Colon (tissue), 2 donors: ENCODE results near the gene SSNA1.
"Not testable (repeated sequence)": the region's sequence is repeated elsewhere in the genome, so short reads cannot be mapped to it uniquely, and the experiment has no call there.

Experiments used
- FAIRE-seq: peaks from 2 replicates; lab custom pipeline; 2012; peaks lifted over from hg19 to GRCh38; lab: Jason Lieb, UNC
- donor health status: control.
- donor health status: control.

The SSNA1 gene

DNA sequence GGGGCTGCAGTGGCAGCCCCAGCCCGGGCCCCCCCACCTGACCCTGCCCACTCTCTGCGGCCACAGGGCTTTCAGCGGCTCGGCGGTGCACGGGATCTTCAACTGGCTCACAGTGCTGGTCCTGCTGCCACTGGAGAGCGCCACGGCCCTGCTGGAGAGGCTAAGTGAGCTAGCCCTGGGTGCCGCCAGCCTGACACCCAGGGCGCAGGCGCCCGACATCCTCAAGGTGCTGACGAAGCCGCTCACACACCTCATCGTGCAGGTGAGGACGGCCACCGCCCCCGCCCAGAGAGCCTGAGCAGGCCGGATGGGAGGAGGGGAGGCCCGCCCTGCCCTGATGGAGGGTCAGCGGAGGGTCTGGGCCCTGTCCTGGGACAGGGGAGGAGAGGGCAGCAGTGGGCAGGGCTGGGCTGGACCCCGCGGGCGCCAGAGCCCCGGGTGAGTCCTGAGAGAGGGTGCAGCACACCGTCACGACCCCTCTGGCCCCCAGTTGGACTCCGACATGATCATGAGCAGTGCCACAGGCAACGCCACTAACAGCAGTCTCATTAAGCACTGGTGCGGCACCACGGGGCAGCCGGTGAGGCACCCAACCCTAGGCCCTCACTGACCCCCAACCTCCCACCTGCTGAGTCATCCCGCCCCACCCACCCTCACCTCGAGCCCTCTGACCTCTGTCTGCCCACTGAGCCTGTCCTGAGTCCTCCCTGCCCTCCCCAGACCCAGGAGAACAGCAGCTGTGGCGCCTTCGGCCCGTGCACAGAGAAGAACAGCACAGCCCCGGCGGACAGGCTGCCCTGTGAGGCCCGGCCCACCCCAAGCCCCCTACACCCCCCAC is 44.9 kb downstream of the SSNA1 start:
- FAIRE-seq = no peak

DNA sequence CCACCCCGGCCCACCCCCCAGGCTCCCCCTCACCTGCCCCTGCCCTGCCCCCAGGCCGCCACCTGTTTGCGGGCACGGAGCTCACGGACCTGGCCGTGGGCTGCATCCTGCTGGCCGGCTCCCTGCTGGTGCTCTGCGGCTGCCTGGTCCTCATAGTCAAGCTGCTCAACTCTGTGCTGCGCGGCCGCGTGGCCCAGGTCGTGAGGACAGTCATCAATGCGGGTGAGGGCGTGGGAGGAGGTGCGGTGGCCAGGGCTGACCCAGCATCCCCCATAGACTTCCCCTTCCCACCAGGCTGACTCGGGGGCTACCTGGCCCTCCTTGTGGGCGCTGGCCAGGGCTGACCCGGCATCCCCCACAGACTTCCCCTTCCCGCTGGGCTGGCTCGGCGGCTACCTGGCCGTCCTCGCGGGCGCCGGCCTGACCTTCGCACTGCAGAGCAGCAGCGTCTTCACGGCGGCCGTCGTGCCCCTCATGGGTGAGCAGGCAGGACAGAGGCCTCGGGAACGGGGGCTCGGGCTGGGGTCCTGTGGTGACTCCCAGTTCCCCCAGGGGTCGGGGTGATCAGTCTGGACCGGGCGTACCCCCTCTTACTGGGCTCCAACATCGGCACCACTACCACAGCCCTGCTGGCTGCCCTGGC is 45.7 kb downstream of the SSNA1 start:
- no peak for FAIRE-seq

DNA sequence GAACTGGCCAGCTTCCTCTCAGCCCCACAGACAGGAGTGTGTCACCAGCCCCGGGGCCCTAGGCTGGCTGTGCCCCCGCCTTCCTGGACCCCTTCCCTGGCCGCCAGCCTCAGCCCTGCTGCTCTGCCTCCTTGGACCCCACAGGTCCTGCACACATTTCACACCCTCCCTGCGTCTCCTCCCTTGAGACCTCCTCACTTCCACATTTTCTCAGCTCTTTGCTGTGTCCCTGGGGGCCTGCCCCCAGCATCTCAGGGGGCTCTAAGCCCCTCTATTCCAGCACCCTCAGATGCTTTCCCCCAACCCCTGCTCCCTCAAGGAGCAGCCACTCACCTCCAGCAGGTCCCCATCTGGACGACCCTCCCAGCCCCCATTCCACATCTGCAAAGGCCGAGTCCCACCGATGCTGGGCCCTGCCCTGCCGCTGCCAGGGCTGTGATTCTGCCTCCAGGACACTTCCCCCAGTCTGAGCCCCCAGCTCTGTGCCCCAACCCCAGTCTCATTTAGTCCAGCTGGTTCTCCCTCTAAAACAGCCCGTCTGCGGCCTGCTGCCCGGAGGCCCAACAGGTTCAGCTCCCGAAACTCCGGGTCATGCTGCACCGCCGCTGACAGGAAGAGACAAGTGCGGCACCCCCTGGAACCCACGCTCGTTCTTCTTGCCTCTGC is 46.4 kb downstream of the SSNA1 start:
- FAIRE-seq = no peak

DNA sequence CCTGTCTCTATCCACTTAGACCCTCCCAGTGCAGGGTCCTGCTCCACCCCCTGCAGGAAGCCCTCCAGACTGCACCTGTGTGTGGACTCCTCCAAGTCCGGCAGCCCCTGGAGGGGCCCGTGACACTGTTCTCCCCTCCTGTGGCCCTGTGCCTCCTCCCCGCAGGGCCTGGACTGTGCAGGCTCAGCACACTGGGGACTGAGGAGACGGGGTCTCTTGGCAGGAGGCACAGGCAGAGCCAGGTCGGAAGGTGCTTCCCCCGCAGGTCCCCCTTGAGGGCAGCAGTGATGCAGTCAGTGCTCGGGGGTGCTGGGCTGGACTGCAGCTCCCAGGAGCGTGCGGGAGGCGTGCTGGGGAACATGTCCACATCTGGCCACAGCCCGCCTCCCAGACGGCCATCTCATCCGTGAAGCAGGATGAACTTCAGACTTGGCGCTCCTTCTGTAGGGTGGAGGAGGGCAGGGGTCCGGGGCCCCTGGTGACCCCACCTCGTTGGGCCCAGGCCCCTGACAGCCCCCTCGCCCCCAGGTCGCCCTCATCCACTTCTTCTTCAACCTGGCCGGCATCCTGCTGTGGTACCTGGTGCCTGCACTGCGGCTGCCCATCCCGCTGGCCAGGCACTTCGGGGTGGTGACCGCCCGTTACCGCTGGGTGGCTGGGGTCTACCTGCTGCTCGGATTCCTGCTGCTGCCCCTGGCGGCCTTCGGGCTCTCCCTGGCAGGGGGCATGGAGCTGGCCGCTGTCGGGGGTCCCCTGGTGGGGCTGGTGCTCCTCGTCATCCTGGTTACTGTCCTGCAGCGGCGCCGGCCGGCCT is 47.2 kb downstream of the SSNA1 start:
- no peak for FAIRE-seq

DNA sequence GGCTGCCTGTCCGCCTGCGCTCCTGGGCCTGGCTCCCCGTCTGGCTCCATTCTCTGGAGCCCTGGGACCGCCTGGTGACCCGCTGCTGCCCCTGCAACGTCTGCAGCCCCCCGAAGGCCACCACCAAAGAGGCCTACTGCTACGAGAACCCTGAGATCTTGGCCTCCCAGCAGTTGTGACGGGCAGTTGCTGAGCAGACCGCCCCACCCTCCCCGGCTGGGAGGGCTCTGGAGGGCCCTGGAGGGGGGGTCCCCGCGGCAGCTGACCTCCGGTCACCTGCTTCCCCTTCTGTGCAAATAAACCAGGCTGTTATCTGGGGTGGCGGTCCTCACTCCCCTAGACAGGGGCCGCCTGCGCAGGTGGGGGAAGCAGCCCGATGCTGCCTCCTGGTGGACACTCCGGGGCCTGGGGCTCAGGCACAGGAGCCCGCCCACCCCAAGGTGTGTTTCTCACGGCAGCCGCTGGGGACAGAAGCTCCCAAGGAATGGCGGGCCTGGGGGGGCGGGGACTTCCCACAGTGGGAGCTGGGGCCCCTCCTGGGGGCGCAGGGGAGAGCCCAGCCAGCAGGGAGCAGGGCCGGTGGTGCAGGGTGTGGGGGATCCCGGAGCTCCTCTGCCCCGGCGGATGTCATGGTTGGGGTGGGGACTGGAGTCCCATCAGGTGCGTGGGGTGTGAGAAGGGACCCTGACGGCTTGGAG is 47.9 kb downstream of the SSNA1 start:
- no peak for FAIRE-seq

DNA sequence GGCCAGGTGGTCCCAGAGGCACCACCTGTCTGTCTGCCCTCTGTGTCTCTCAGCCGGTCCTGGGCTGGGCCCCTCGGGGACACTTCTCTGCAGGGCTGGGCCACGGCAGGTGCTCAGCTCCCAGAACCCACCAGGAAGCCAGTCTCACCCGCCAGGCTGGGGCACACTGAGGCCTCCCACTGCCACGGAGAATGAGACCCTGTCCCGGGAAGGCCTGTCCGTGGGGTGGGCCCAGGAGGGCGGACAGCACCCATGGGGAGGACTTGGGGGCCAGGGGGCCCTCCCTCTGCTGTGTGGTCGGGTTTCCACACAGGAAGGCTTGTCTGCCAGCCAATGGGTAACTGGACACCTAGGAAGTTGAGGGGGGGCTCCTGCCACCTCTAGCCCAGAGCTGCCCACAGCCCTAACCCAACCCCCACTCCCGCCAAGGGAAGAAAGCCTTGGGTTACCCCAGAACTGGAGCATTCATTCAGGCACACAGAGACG is 48.5 kb downstream of the SSNA1 start:
- no peak for FAIRE-seq

DNA sequence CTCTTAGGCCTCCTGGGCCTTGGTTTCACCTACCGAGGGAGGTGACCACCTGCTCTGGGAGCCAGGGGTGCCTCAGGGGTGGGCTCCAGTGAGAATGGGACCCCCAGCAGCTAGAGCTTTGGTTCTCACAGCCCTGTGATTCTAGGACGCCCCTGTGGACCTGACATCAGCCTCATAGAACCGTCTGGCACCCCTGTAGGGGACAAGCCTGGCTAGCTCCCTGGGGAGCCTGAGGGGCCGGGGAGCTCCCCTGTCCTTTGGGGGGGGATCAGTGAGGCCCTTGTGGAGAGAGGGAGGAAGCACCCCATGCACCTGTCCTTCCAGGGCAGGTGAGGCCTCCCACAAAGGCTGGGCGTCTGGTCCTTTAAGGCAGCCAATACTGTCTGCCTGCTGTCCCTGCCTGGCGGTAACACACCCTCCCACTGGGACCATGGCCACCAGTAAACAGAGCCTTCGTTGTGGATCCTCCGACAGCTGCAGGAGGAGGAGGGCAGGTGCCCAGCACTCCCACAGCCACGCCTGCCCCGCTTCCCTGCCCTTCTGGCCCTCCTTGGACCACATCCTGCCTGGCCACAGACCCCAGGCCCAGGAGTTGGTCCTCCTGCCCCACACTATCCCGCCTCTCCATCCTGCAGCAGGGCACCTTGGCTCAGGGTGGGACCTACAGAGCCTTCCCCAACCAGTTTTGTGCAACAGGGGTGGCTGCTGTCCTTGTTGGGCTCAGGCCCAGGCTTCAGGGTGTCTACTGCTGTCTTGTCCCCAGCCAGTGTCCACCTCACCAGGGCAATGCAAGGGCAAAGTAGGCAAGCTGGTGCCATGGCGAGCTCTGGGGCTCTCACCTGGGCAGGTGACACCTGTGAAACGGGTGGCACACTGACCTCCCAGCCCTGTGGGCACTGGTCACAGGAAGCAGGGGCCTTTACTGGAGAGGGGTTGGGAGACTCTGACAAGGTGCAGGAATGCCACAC is 49.6 kb downstream of the SSNA1 start:
- no peak for FAIRE-seq

DNA sequence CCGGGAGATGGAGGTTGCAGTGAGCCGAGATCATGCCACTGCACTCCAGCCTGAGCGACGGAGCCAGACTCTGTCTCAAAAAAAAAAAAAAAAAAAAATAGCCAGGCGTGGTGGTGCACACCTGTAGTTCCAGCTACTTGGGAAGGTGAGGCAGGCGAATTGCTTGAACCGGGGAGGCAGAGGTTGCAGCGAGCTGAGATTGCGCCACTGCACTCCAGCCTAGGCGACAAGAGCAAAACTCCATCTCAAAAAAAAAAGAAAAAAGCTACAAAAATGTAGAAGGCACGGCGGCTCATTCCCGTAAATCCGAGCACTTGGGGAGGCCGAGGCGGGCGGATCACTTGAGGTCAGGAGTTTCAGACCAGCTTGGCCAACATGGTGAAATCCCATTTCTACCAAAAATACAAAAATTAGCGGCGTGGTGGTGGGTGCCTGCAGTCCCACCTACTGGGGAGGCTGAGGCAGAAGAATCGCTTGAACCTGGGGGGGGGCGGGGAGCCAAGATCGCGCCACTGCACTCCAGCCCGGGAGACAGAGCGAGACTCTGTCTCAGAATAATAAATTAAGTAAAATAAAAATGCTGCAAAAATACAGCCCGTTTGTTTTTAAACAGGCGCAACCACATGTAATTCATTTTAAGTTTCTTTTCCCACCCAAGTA is 51.2 kb downstream of the SSNA1 start:
- not testable (repeated sequence) for FAIRE-seq
